GM18909 (cell line): ENCODE measurements around the gene SH3BGRL2.

ENCODE experiments used
- ATAC-seq: cut with Tn5 transposase; IDR thresholded peaks from one replicate; pipeline ENCODE4 v1.9.1; 2021; ENCODE audit warnings: mild to moderate bottlenecking; ENCODE audit not compliant: unreplicated experiment, poor library complexity

The SH3BGRL2 gene

DNA sequence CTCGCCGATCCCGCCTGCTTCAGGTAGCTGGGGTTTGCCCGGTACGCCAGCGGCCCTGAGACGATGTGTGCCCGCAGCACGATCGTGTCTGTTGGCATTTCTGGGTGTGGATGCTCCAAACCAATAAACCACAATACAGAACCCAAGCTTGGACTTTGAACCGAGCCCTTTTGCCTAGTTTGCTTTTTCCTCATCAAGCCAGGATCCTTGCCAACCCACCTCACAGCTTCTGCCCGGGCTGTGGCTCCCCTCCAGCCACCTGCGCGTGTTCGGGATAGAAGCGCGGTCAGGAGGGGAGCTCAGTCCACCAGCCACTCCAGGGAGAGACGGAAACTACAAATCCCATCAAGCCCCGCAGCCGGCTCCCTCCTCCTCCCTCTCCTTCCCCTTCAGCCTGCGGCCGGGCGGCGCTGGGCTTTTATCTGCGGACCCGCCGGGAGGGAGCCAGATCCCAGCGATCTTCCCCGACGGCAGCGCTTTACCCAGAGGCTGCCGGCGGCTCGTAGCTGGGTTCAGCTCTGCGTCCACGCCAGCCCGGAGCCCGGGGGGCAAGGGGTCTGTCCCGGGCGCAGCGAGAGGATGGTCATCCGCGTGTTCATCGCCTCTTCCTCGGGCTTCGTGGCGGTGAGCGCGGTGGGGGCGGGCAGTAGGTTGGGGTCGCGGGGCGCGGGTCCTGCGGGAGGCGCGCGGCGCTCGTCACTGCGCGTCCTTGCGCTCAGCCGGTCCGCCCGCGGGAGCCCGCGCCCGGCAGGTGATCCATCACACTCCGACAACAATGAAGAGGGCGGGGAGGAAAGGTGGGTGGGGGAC lies at the start of gene SH3BGRL2:
Gene SH3BGRL2 (plus strand): TSS at position 447 of the 810 bp plus-strand sequence. CDS start 133 bp downstream, at position 580.
- peak; percentile 72 for ATAC-seq

DNA sequence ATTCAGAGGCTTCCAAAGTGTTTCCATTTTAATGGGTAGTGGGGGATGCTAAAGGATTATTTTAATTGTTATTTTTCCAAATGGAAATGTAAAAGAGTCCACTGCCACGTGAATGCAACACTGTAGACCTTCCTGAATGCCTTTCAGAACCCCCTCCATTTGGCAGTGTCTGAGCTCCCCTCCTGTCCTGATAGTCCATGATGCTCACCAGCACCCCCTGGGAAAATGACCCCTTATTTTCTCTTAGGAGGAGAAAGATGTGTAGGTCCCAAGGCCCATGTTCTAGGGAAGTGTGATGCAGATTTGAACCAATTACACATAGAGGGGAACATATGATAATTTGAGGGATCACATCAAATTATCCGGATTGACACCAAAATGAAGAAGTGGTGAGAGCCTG lies 46.8 kb upstream of the SH3BGRL2 start:
- no peak for ATAC-seq

DNA sequence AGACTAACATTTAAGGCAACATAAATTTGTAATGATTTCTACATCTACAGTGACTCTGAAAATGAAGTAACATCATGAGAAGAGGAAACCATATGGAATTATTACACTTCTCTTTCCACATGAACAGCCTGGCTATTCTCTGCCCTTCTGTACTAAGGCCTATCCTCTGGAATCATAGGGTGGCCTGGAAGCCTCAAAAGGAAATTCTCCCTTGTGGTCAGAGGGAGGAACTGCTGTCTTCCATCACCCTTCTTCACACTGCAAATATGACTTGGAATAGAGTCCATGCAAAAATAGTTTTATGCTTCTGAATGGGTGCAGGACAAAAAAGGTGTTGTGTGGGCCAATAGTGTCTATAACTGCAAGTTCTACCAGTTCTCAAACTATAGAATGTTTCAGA lies 44.6 kb upstream of the SH3BGRL2 start:
- ATAC-seq, result no peak

DNA sequence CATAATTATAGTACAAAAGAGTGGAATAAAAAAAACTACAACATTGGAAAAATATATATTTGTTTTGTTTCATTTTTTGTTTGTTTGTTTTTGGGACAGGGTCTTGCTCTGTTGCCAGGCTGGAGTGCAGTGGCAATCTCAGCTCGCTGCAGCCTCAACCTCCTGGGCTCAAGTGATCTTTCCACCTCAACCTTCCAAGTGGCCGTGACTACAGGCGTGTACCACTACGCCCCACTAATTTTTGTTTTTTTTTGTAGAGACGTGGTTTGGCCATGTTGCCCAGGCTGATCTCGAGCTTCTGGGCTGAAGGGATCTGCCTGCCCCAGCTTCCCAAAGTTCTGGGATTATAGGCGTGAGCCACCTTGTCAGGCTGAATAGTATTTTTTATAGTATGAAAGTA lies 41.4 kb upstream of the SH3BGRL2 start:
- no peak for ATAC-seq

DNA sequence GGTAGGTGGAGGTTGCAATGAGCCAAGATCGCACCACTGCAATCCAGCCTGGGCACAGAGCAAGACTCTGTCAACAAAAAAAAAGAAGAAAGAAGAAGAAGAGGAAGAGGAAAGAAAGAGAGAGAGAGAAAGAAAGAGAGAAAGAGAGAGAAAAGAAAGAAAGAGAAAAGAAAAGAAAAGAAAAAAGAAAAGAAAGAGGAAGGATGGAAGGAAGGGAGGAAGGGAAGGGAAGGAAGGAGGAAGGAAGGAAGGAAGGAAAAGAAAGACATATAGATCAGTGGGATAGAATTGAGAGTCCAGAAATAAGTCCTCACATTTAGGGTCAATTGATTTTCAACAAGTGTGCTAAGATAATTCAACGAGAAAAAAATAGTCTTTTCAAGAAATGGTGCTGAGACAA lies 34.0 kb upstream of the SH3BGRL2 start:
- ATAC-seq, result no peak

DNA sequence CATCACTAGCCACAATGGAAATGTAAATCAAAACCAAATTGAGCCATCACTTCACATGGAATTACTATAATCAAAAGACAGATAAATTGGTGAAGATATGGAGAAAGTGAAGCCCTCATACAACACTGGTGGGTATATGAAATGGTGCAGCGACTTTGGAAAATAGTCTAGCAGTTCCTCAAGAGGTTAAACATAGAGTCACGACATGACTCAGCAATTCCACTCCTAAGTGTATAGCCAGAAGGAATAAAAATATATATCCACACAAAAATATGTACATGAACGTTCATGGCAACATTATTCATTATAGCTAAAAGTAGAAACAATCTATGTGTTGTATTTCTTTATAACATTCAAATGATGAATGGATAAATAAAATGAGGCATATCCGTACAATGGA lies 33.1 kb upstream of the SH3BGRL2 start:
- no peak for ATAC-seq

DNA sequence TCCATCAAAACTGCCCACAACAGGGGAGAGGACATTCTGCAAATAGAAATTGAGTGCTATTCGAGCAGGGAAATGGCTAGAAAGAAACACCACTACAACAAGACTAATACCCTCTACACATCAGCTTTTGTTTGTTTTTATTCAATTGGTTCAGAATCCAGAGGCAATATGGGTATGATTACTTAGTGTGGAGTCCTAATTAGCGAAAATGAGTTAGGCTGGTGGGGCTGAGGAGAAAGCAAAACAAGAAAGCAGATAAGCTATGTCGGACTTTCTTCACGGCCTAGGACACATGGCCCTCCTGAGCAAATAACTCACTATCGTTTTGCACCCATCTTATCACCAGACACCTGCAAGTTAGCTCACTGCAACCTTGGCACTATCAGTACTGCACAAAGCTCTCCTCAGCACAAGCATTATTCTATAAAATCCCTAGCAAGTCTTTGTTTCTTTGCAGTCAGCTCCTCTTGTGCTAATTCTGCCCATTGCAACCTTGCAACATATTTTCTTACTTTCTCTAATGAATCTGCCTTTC lies 31.3 kb upstream of the SH3BGRL2 start:
- no peak for ATAC-seq

DNA sequence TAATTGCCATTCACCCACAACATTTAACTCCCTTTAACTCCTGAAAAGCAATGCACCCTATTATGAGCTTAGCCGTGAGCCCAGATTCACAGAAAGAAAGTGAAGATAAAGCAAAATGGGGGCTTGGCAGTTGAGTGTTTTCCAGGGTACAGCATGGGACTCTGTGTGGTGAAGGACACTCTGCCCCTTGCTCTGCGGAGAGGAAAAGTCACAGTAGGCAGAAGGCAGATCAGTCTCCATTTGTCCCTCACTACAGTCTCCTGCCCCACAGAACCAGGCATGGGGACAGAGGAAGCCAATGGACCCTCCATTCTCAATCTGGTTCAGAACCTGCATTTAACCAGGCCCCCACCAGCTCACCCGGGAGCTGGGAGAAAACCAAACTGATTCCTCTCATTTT lies 30.8 kb upstream of the SH3BGRL2 start:
- ATAC-seq, result no peak

DNA sequence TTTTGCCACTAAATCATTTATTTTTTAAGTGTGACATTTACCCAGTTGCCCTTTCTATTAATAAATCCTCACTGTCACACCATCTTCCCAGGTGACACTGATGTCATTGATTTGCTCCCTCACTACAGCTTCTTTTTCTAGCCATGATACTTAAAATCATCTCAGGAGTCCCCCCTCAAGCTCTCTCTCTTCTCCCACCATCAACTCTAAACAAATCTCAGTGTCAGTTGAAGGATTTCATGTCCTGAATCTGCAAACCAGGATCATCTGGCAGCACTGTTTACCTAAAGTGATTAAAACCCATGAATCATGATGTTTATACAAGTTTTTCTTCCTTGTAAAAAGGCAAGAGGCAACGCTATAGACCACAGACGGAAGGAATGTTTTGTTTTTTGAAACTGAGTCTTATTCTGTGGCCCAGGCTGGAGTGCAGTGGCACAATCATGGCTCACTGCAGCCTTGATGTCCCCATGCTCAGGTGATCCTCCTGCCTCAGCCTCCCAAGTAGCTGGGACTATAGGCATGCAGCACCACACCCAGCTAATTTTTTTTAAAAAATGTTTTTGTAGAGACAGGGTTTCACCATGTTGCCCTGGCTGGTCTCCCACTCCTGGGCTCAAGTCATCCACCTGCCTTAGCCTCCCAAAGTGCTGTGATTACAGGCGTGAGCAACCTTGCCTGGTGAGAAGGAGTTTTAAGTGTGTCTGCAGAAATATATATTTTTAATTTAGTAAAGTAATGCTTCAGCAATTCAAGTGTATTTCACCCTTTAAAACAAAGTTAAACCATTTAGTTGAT lies 30.1 kb upstream of the SH3BGRL2 start:
- ATAC-seq, result no peak

DNA sequence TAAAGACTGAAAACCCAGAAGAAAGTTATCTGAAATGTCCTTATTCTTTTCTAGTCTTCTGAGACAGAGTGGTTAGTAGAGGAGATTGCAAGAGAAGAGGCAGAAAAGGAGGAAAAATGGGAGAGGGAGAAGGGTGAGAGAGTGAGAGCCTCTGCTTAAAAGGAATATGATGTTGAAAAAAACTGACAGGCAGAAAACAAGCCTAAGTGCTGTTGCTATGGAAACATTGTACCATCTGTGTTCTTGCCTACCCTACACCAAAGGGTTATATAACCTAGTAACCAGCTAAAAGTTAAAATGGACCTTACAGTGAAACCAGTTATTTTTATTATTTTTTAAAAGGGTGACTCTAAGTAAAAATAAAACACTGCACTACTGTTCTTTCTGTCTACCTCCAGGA lies 28.3 kb upstream of the SH3BGRL2 start:
- ATAC-seq, result no peak

DNA sequence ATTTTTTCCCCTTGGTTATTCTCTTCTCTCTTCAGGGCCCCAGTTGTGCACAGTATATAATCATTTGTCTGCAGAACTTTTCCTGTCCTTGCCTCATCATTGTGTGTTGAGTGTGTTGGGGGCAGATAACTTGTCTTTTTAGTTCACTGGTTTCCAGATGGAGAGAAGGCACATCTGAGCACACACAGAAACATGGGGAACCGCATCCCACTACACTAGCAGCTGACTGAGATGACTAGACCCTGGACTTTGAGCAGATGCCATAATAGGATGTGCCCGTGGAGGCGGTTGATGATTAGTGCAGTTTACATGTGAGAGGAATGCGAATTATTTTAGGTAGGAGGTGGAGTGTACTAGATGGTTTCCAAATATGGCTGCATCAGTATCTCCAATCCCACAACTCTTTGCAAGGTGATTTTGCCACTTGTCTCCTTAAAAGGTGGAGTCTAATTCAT lies 26.5 kb upstream of the SH3BGRL2 start:
- no peak for ATAC-seq

DNA sequence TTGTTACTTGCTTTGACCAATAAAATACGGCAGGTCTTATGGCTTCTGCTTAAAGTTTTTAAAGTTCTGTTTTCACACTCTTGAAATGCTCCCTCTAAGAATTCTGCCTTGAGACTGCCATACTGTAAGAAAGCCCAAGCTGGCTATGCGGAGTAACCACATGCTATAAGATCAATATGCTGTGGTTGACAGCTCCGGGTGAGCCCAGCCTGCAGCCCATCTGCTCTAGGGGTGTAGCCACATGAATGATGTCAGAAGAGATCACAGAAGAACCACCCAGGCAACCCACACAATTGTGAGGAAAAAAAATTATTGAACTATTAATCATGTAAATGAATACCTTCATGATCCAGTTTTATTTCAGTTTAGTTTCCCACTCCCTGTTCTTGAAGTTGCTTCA lies 26.1 kb upstream of the SH3BGRL2 start:
- no peak for ATAC-seq

DNA sequence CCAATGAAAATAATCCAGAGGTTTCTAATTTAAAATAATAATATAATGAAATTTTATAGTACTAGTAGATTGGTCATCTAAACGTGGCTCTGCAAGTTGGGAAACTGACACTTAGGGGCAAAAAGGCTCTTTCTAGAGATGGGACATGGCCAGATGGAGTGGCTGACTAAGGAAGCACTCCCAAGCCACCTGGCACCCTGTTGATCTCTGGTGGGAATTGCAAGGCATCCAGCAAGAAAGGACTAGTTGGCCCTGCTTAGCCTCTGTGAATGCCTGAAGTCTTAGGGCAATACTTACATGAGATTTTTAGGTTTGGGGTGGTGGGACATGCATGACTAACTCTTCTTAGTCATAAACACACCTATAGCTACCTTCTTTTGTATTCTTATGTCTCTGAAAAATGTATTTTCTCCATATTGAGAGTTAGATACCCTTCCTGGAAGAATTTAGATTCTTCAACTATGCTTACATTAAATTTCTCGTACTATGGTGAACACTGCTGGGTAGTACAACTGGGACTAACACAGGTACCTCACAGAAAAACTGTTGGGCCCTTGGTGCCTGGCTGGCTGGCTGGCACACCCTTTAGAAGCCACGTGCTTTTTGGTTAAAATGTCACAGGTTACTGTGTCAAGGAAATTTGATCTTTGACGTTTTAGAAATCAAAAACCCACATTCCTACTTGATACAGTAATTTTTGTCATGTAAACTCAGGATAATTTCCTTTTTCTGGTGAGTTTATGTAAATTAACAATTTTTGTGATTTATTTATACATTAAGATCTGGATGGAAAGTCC lies 25.0 kb upstream of the SH3BGRL2 start:
- ATAC-seq, result no peak

DNA sequence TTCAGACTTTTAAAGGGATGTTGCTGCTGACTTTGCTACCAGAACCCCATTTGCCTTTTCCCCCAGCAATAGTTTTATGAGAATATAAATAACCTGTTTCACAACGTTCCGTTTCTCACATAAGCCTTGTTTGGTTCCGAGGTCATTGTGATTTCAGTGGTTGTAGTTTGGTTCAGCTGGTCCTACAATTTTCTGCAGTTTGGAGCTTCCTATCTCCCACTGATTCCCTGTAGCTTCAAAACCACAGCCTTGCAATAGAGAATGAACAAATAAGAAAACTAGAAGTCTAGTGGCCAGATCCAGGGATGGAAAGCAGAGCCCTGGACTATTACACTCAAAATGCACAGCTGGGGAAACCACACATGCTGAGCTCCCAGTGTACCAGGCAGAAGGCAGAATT lies 24.1 kb upstream of the SH3BGRL2 start:
- ATAC-seq, result no peak

DNA sequence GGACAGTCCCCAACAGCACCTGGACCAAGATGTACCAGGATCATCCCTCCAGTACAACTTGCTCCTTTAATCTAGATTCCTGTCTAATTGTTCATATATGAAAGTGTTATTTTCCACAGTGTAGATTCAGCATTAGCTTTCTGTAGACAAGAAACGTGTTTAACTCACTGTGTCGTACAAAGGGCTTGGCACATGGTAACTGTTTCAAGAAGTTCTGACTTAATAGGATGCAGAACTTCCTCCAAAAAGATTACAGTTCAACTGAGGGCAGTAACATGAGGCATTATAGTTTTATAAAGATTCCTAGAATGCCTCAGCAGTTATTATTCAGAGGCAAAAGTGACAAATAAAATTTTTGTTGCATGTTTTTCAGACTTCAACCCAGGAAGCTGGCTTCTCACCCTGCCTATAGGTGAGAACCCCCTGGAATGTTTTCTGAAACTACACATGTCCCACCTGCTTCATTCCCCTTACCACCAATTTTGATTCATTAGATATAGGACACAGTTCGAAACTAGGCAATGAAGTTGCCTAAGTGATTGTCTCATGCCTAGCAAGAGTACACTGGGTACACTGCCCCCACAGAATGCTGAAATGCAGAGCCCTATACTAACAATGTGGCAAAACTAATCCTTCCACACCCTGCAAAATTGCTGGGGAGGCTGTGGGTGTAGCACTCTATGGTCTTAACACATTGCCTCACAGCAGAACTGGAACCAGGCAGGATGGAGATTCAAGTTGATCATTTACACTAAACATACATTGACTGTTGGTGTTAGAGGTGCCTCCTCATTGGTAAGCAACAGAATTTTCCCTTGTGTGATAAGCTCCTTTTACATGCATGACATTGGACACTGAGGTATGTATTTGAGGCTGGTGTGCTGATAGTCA lies 22.6 kb upstream of the SH3BGRL2 start:
- ATAC-seq, result no peak

DNA sequence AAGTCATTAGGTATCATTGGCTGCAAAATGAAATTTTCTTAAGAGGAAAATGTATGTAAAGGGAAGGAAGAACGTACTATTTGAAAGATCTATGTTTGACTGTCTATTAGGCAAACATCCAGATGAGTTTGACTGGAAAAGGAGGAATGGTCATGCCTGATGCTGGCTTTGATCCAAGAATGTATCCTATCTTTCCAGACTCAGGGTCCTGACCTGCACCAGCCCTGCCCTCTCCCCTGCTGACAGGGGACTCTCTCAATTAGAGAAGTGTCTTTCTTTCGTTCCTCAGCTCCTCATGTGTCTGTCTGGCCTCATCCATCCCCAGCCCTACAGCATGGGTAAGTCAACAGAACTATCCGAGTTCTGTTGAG lies 21.9 kb upstream of the SH3BGRL2 start:
- ATAC-seq, result no peak

DNA sequence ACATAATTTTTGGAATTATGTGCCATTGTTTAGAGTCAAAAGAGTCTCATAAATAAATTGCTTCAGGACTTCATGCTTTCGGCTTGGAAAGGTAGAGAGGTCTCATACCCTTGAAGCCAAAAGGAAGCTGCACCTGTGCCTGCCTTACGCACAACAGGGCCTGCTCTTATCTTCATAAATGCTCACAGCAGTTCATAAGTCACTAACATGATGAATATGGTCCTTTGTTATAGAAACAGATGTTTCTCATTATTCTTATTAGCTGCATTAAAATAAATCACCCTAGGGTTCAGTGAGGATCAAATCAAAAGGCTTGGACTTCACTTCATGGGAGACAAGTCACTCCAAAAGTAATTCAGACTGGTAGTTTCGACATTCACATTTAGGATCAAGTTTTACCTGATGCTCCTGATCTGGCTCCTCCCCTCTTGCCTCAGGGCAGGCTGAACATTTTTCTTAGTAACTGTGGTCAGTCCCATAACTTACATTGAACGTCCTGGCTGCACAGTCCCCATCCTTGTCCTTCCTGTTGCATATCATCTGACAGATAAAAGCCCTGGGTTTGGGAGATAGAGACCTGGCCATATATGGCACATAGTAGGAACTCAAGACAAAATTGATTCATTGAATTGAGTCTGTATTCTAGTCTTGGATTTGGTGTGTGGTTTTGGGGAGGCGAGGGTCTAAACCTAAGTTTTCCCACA lies 20.7 kb upstream of the SH3BGRL2 start:
- ATAC-seq, result no peak

DNA sequence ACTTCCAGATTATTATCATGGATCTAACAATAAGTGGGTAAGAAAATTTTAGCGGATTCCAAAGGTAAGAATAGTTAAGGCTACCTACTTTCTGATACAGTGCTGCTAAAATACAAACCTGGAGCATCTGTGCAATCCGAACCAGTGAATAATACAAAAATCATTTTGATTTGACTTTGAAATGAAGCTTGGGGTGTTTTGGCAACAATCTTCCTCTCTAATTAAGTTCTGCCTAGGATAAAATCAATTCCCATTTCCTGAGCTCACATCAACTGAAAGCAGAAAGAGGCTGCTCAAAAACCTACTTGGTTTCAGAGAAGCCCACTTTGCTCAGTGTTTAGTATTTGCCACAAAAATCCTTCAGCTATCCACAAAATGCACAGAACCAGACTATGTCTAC lies 18.7 kb upstream of the SH3BGRL2 start:
- no peak for ATAC-seq

DNA sequence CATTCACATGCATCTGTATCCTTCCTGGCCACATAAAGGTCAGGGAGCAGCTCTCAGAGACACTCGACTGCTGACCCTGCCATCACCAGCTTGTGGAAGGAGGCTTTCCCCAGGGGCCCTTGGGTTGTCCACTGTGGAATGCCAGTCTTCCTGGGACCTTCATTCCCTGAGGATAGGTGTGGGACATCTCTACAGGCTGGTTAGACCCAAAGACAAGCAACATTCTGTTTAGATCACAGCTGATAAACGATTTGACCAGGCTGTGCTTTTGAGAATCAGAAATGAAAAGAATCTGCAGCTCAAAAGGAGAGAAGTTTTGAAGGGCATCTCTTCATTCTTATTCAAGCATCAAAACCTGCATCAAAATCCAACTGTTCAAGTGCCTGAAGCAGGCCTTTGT lies 18.2 kb upstream of the SH3BGRL2 start:
- no peak for ATAC-seq
